Measurements from ENCODE around the gene MOB3B.

MOB3B gene

DNA sequence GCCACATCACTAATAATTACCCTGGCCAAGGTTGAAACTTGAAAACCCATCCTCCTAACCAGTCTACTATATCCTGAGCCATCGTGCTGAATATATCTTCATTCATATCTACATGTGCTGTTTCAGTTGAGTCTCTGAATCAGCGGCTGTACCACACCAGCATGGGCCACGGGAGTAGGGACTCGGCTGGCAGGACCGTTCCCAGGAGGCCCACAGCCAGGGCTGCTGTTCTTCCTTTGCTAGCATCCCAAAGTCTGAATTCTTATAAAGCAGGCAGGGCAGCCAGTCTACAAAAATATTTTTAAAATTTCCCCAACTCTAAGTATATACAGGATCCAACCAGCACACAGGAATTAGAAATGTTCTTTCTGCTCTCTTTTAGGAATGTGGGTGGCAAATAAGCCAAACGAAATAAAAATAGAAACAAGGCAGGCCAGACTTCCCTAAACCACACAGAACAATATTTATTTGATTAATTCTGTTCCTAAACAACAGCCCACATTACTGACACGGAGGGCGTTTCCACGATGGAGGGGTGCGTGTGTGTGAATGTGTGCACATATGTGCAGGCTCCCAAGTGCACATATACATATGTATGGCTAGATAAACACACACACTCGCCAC, 189.8 kb downstream of the MOB3B start:
- no peak for TF ChIP-seq EZH2 (IDR thresholded peaks at IDR 0.05; ENCODE audit: borderline replicate concordance, low read length)
- TF ChIP-seq, protein P1, sequence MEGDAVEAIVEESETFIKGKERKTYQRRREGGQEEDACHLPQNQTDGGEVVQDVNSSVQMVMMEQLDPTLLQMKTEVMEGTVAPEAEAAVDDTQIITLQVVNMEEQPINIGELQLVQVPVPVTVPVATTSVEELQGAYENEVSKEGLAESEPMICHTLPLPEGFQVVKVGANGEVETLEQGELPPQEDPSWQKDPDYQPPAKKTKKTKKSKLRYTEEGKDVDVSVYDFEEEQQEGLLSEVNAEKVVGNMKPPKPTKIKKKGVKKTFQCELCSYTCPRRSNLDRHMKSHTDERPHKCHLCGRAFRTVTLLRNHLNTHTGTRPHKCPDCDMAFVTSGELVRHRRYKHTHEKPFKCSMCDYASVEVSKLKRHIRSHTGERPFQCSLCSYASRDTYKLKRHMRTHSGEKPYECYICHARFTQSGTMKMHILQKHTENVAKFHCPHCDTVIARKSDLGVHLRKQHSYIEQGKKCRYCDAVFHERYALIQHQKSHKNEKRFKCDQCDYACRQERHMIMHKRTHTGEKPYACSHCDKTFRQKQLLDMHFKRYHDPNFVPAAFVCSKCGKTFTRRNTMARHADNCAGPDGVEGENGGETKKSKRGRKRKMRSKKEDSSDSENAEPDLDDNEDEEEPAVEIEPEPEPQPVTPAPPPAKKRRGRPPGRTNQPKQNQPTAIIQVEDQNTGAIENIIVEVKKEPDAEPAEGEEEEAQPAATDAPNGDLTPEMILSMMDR (IDR thresholded peaks at IDR 0.05; ENCODE audit: low read length) = no peak
- H3K9me2 ChIP-seq (ENCODE audit: low read depth, low read length) = no peaks in the 10 kb centered on the region
- no peak overlapping the region for H3K27ac ChIP-seq (ENCODE audit: low read depth, low read length, poor library complexity, severe bottlenecking)
- H2AFZ ChIP-seq (ENCODE audit: low read length) = no peak overlapping the region
- H3K27me3 ChIP-seq (ENCODE audit: insufficient read depth, low read length) = no peaks in the 10 kb centered on the region; the same call in 1 of the 2 replicates
- H3K4me2 ChIP-seq (ENCODE audit: low read length) = no peak overlapping the region
- no peaks in the 10 kb centered on the region for H3K9me3 ChIP-seq (ENCODE audit: low read length)
- H3F3A ChIP-seq (ENCODE audit: insufficient read depth, low read length) = no peaks in the 10 kb centered on the region
- no peak overlapping the region for H3K9ac ChIP-seq (ENCODE audit: low read length)
- no peaks in the 10 kb centered on the region for H4K20me1 ChIP-seq (ENCODE audit: insufficient read depth, low read length)
- no peaks in the 10 kb centered on the region for H3K36me3 ChIP-seq (ENCODE audit: insufficient read depth, low read length)
- no peaks in the 10 kb centered on the region for H3K79me2 ChIP-seq (ENCODE audit: insufficient read depth, low read length)
- no peaks in the 10 kb centered on the region for H3K4me1 ChIP-seq (ENCODE audit: insufficient read depth, low read length, severe bottlenecking)
- no peak overlapping the region for H3K4me3 ChIP-seq (ENCODE audit: low read depth, low read length, poor library complexity, severe bottlenecking)

DNA sequence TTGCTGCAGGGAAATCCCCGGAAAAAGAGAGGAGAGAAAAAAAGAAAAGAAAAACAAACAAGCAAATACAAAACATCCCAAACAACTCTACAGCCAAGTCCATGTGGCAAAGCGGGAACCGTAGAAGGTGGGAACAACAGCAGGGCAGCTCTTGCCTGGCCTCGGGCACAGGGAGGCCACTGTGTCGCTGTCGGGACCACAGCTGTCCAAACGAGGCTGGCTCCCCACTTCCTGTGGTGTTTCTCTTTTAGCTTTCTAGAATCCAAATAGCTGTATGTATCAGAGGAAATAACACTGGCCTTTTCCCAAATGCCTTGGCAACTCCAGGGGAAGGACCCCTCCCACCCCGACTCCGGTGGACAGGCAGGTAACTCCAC, 191.1 kb downstream of the MOB3B start:
- Histone ChIP-seq H3K9ac (ENCODE audit: low read length) (no peak overlapping the region), H3K4me2 (ENCODE audit: low read length) (no peak overlapping the region), H3K4me1 (ENCODE audit: insufficient read depth, low read length, severe bottlenecking) (no peaks in the 10 kb centered on the region), H3K9me2 (ENCODE audit: low read depth, low read length) (no peaks in the 10 kb centered on the region), H3F3A (ENCODE audit: insufficient read depth, low read length) (no peaks in the 10 kb centered on the region), H3K9me3 (ENCODE audit: low read length) (no peaks in the 10 kb centered on the region), H3K79me2 (ENCODE audit: insufficient read depth, low read length) (no peaks in the 10 kb centered on the region), H3K27me3 (ENCODE audit: insufficient read depth, low read length) (no peaks in the 10 kb centered on the region; the same call in 1 of the 2 replicates), H2AFZ (ENCODE audit: low read length) (no peak overlapping the region), H4K20me1 (ENCODE audit: insufficient read depth, low read length) (no peaks in the 10 kb centered on the region), H3K36me3 (ENCODE audit: insufficient read depth, low read length) (no peaks in the 10 kb centered on the region), H3K27ac (ENCODE audit: low read depth, low read length, poor library complexity, severe bottlenecking) (no peak overlapping the region), H3K4me3 (ENCODE audit: low read depth, low read length, poor library complexity, severe bottlenecking) (no peak overlapping the region)
- no peak for TF ChIP-seq EZH2 (IDR thresholded peaks at IDR 0.05; ENCODE audit: borderline replicate concordance, low read length)
- TF ChIP-seq, protein P1 (IDR thresholded peaks at IDR 0.05; ENCODE audit: low read length) = no peak

DNA sequence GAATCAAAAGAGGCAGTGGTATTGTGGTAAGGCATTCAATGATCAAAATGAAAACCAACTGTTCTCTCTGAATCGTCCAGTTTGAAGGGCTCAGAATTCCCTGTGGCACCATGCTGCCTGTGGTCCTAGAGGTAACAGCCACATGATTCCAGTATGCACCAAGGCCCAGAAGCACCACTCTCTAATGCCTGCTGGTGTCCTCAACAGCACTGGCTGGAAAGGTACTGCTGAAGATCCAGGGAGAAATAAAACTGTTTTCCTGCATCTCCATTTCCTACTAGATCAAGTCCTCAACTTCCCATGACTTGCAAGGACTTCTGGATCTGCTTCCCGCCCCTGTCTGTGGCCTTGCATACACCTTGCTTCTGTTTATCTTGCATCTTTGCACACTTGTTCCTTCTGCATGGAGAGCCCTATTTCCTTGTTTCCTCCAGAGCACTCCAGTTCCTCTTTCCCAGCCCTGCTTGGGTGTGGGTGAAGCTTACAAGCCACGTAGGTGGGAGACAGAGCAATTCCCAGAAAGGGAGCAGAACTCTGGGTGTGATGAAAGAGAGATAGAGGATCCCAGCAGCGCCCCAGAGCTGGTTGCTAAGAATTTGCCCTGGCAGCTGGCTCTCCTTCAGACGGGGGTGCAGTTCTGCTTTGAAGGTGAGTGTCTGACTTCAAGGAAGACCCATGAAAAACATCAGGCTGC, 191.6 kb downstream of the MOB3B start:
- H3K79me2 ChIP-seq (ENCODE audit: insufficient read depth, low read length) = no peaks in the 10 kb centered on the region
- TF ChIP-seq EZH2 (IDR thresholded peaks at IDR 0.05; ENCODE audit: borderline replicate concordance, low read length) = no peak
- TF ChIP-seq, protein P1 (IDR thresholded peaks at IDR 0.05; ENCODE audit: low read length) = no peak

More for the DNA sequence above, 191.6 kb downstream of the MOB3B start:
- no peak overlapping the region for H3K4me2 ChIP-seq (ENCODE audit: low read length)
- no peak overlapping the region for H3K9ac ChIP-seq (ENCODE audit: low read length)
- H3K27ac ChIP-seq (ENCODE audit: low read depth, low read length, poor library complexity, severe bottlenecking) = no peak overlapping the region
- H4K20me1 ChIP-seq (ENCODE audit: insufficient read depth, low read length) = no peaks in the 10 kb centered on the region
- no peaks in the 10 kb centered on the region for H3K36me3 ChIP-seq (ENCODE audit: insufficient read depth, low read length)
- H3F3A ChIP-seq (ENCODE audit: insufficient read depth, low read length) = no peaks in the 10 kb centered on the region
- no peaks in the 10 kb centered on the region for H3K9me3 ChIP-seq (ENCODE audit: low read length)
- H3K4me3 ChIP-seq (ENCODE audit: low read depth, low read length, poor library complexity, severe bottlenecking) = no peak overlapping the region
- no peak overlapping the region for H2AFZ ChIP-seq (ENCODE audit: low read length)
- H3K27me3 ChIP-seq (ENCODE audit: insufficient read depth, low read length) = no peaks in the 10 kb centered on the region; the same call in 1 of the 2 replicates
- H3K4me1 ChIP-seq (ENCODE audit: insufficient read depth, low read length, severe bottlenecking) = no peaks in the 10 kb centered on the region
- H3K9me2 ChIP-seq (ENCODE audit: low read depth, low read length) = no peaks in the 10 kb centered on the region
